HCT116 (cell line): Measurements from ENCODE around the gene ZBTB7C. TPM values are rescaled to one million over a fixed set of nuclear protein-coding genes. Genes with fewer than 3 reads are reported as not detected.

Experiments used
- ATAC-seq: fragments of 200-7000 bp; cut with Tn5 transposase; 2 replicates; pipeline ENCODE4 v1.9.1; 2020; ENCODE audit warnings: mild to moderate bottlenecking, moderate library complexity
- BruUV-seq: library from RNA; stranded (reverse); fragments of 400-500 nt; replicated peaks from 2 replicates; lab custom pipeline; 2021; lab: Mats Ljungman, UMichigan
- CTCF ChIA-PET: fragments of 300-600 bp; sonication (Branson Sonifier 250); formaldehyde crosslinking; loops from one replicate; lab custom pipeline; 2021; ENCODE audit warnings: antibody characterized with exemption; lab: Charles Lee
- POLR2A ChIA-PET: fragments of 300-600, 350-600 bp; sonication (Branson Sonifier 250); formaldehyde crosslinking; loops from one replicate; lab custom pipeline; 2021; ENCODE audit warnings: antibody characterized with exemption; lab: Charles Lee
- RAD21 ChIA-PET, 2 experiments: fragments of 300-600 bp; sonication (Branson Sonifier 250); formaldehyde crosslinking; loops; one replicate each; lab custom pipeline; 2023; ENCODE audit warnings: low total read pairs in 2 of 2; ENCODE audit not compliant: uncharacterized antibody in 2 of 2, unreplicated experiment in 2 of 2, low non-redundant PET in 1 of 2; lab: Charles Lee
- DNase-seq: peaks from one replicate; pipeline ENCODE4 v3.0.0-alpha.2; 2010; ENCODE audit warnings: low read depth, low spot score
- H2AFZ ChIP-seq: fragments of 200-600 bp; shearing (Covaris generic), sonication (generic); 2 replicates; pipeline ENCODE4 v1.6.1; 2017; ENCODE audit warnings: low read depth, mixed run types, mixed read lengths, antibody characterized with exemption, low read length; ENCODE audit not compliant: poor library complexity, severe bottlenecking
- H3K27ac ChIP-seq: 2 replicates; pipeline ENCODE4 v1.5.1; 2012; ENCODE audit warnings: low read depth, low read length
- H3K27me3 ChIP-seq: fragments of 200-600 bp; sonication (generic); 2 replicates; pipeline ENCODE4 v1.6.1; 2016; ENCODE audit warnings: mixed run types, low read length, mixed read lengths; ENCODE audit not compliant: insufficient read depth
- H3K36me3 ChIP-seq, 2 experiments: fragments of 200-500 bp in 1 of 2; fragments of 200-600 bp in 1 of 2; sonication (Bioruptor generic) in 1 of 2; sonication (generic) in 1 of 2; 2 replicates each; pipeline versions ENCODE4 v1.5.1 to v1.6.1; 2014 to 2016; ENCODE audit warnings: low read length in 2 of 2, inconsistent platforms in 1 of 2, mixed read lengths in 1 of 2, mixed run types in 1 of 2; ENCODE audit not compliant: insufficient read depth in 2 of 2, control insufficient read depth in 1 of 2
- H3K4me1 ChIP-seq, 2 experiments: fragments of 200-600 bp in 1 of 2; sonication (generic) in 1 of 2; 2 replicates each; pipeline versions ENCODE4 v1.5.1 to v1.6.1; 2012 to 2017; ENCODE audit warnings: low read length in 2 of 2, inconsistent platforms in 1 of 2, mild to moderate bottlenecking in 1 of 2, mixed read lengths in 1 of 2, mixed run types in 1 of 2, moderate library complexity in 1 of 2; ENCODE audit not compliant: insufficient read depth in 2 of 2, control insufficient read depth in 1 of 2
- H3K4me2 ChIP-seq: fragments of 200-600 bp; sonication (generic); 2 replicates; pipeline ENCODE4 v1.6.1; 2017; ENCODE audit warnings: mixed run types, low read length, mixed read lengths
- H3K4me3 ChIP-seq, 2 experiments: fragments of 200-600 bp in 1 of 2; sonication (generic) in 1 of 2; replicated peaks in 1 of 2; 2 replicates each; pipeline ENCODE4 v1.5.1; 2011 to 2016; ENCODE audit warnings: low read length in 2 of 2, control low read depth in 1 of 2, low read depth in 1 of 2, mild to moderate bottlenecking in 1 of 2, mixed read lengths in 1 of 2, mixed run types in 1 of 2
- H3K79me2 ChIP-seq: fragments of 200-600 bp; sonication (generic); 2 replicates; pipeline ENCODE4 v1.6.1; 2017; ENCODE audit warnings: mild to moderate bottlenecking, mixed run types, low read length, moderate library complexity, mixed read lengths; ENCODE audit not compliant: insufficient read depth
- H3K9ac ChIP-seq: fragments of 200-600 bp; sonication (generic); 2 replicates; pipeline ENCODE4 v1.6.1; 2016; ENCODE audit warnings: low read length, mixed read lengths
- H3K9me2 ChIP-seq: fragments of 200-600 bp; sonication (generic), shearing (Covaris generic); 2 replicates; pipeline ENCODE4 v1.6.1; 2017; ENCODE audit warnings: mixed run types, mild to moderate bottlenecking, moderate library complexity; ENCODE audit not compliant: insufficient read depth
- H3K9me3 ChIP-seq, 2 experiments: fragments of 200-500 bp in 1 of 2; fragments of 200-600 bp in 1 of 2; sonication (Bioruptor generic) in 1 of 2; sonication (generic) in 1 of 2; 2 replicates each; pipeline ENCODE4 v1.6.1; 2014 to 2017; ENCODE audit warnings: low read length in 2 of 2, mixed read lengths in 2 of 2, inconsistent platforms in 1 of 2, low read depth in 1 of 2, mild to moderate bottlenecking in 1 of 2, mixed run types in 1 of 2, moderate library complexity in 1 of 2; ENCODE audit not compliant: control insufficient read depth in 1 of 2, insufficient read depth in 1 of 2
- H4K20me1 ChIP-seq: fragments of 200-600 bp; sonication (generic), shearing (Covaris generic); 2 replicates; pipeline ENCODE4 v1.6.1; 2017; ENCODE audit warnings: mixed run types, mild to moderate bottlenecking, moderate library complexity; ENCODE audit not compliant: insufficient read depth
- CBX3 ChIP-seq: IDR thresholded peaks from 2 replicates; pipeline ENCODE4 v1.6.1; 2012; ENCODE audit warnings: low read depth
- EGR1 ChIP-seq: IDR thresholded peaks from 2 replicates; pipeline ENCODE4 v1.6.1; 2012; ENCODE audit warnings: low read depth
- EZH2 ChIP-seq: fragments of 200-600 bp; sonication (generic); IDR thresholded peaks from 2 replicates; pipeline ENCODE4 v1.6.1; 2017; ENCODE audit warnings: antibody characterized with exemption, mixed run types
- EZH2phosphoT487 ChIP-seq: fragments of 200-600 bp; IDR thresholded peaks from 2 replicates; pipeline ENCODE4 v1.6.1; 2018; ENCODE audit warnings: antibody characterized with exemption, borderline replicate concordance
- JUND ChIP-seq: IDR thresholded peaks from 2 replicates; pipeline ENCODE4 v1.6.1; 2012
- SIN3A ChIP-seq: IDR thresholded peaks from 2 replicates; pipeline ENCODE4 v1.6.1; 2012; ENCODE audit warnings: low read depth
- SP1 ChIP-seq: IDR thresholded peaks from 2 replicates; pipeline ENCODE4 v1.6.1; 2012; ENCODE audit warnings: low read depth
- SRF ChIP-seq: IDR thresholded peaks from 2 replicates; pipeline ENCODE4 v1.6.1; 2012; ENCODE audit warnings: low read depth
- TCF7L2 ChIP-seq: IDR thresholded peaks from 2 replicates; pipeline ENCODE4 v1.7.0; 2011; ENCODE audit warnings: borderline replicate concordance, inconsistent platforms; ENCODE audit not compliant: insufficient read depth, insufficient read length; ENCODE audit errors: extremely low read depth
- YY1 ChIP-seq: IDR thresholded peaks from 2 replicates; pipeline ENCODE4 v1.6.1; 2011; ENCODE audit warnings: low read length, low read depth, moderate library complexity, mild to moderate bottlenecking; ENCODE audit not compliant: insufficient replicate concordance; ENCODE audit errors: extremely low read depth
- ZFX ChIP-seq: fragments of 450-650 bp; IDR thresholded peaks from 2 replicates; pipeline ENCODE4 v1.6.1; 2017
- intact Hi-C: fragments of 100-400 bp; cut with micrococcal nuclease; formaldehyde crosslinking; loops from 2 replicates; pipeline ENCODE4 v1.10.0; 2022
- total RNA-seq: library from RNA; stranded (reverse); gene quantifications from one replicate; pipeline ENCODE4 v1.2.1, GENCODE V29; 2021; ENCODE audit not compliant: unreplicated experiment
- TF ChIP-seq, protein P1 (sequence below), 3 experiments: fragments of 200-600 bp in 1 of 3; sonication (generic) in 1 of 3; IDR thresholded peaks in 2 of 3; conservative IDR thresholded peaks in 1 of 3; 2 replicates each; pipeline ENCODE4 v1.5.1; 2012 to 2017; ENCODE audit warnings: low read depth in 2 of 3, low read length in 2 of 3, antibody characterized with exemption in 1 of 3, borderline replicate concordance in 1 of 3, control low read depth in 1 of 3, mild to moderate bottlenecking in 1 of 3, mixed read lengths in 1 of 3, mixed run types in 1 of 3, moderate library complexity in 1 of 3; ENCODE audit not compliant: insufficient read depth in 1 of 3
- TF ChIP-seq, protein P2 (sequence below): IDR thresholded peaks from 2 replicates; pipeline ENCODE4 v1.6.1; 2012

ZBTB7C gene
- total RNA-seq, 1 experiment from 2014 or later, result 0.37 TPM

DNA sequence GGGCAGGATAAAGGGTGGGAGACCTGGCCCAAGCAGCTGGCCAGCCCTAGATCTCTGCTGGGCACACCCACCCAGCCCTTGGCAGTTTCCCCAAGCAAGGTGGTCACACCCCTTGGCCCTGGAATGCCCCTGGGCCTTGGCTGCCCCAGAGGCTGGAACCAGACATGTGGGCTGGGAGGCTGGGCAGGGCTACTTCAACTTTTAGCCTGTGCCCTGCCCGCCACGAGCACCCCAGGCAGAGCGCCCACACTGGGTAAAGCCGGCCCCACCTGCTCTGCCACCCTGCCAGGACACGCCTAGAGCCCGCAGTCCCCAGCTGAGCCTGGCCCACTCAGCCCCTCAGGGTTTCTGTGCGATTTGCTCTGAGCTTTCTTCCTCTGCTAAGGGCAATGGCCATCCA lies 359.0 kb downstream of the ZBTB7C start:
- ATAC-seq (no peak), DNase-seq (no peak)
- H3K79me2 ChIP-seq, result no peaks in the 10 kb centered on the region
- no peak overlapping the region for H3K4me2 ChIP-seq
- H4K20me1 ChIP-seq, result no peaks in the 10 kb centered on the region
- no peaks in the 10 kb centered on the region for H3K9me3 ChIP-seq
- no peaks in the 10 kb centered on the region for H3K36me3 ChIP-seq
- ChIA-PET POLR2A (no interaction called here), RAD21 (no interaction called here), CTCF (no interaction called here)
- no peak overlapping the region for H3K4me3 ChIP-seq
- intact Hi-C loops, result no loop called here
- no TSS peak for BruUV-seq
- H3K9me2 ChIP-seq, result no peaks in the 10 kb centered on the region
- H2AFZ ChIP-seq, result no peak overlapping the region
- H3K27ac ChIP-seq, result no peak overlapping the region
- peaks cover 0 to 8% of the 10 kb centered on the region in 2 experiments; a peak in 2 of 4 replicates for H3K4me1 ChIP-seq
- peaks cover 26% of the 10 kb centered on the region; the same call in 1 of the 2 replicates for H3K27me3 ChIP-seq
- TF ChIP-seq YY1 (no peak), SIN3A (no peak), CBX3 (no peak), EZH2 (no peak), SP1 (no peak), JUND (no peak), SRF (no peak), EZH2phosphoT487 (no peak), TCF7L2 (no peak), ZFX (no peak), EGR1 (no peak)
- TF ChIP-seq, protein P1, sequence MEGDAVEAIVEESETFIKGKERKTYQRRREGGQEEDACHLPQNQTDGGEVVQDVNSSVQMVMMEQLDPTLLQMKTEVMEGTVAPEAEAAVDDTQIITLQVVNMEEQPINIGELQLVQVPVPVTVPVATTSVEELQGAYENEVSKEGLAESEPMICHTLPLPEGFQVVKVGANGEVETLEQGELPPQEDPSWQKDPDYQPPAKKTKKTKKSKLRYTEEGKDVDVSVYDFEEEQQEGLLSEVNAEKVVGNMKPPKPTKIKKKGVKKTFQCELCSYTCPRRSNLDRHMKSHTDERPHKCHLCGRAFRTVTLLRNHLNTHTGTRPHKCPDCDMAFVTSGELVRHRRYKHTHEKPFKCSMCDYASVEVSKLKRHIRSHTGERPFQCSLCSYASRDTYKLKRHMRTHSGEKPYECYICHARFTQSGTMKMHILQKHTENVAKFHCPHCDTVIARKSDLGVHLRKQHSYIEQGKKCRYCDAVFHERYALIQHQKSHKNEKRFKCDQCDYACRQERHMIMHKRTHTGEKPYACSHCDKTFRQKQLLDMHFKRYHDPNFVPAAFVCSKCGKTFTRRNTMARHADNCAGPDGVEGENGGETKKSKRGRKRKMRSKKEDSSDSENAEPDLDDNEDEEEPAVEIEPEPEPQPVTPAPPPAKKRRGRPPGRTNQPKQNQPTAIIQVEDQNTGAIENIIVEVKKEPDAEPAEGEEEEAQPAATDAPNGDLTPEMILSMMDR (IDR thresholded peaks at IDR 0.05 in 2 of 3, conservative IDR thresholded peaks at IDR 0.05 in 1 of 3; ENCODE audit: borderline replicate concordance in 1 of 3, insufficient read depth in 1 of 3, low read depth in 2 of 3, low read length in 2 of 3), result no peak
- TF ChIP-seq, protein P2, sequence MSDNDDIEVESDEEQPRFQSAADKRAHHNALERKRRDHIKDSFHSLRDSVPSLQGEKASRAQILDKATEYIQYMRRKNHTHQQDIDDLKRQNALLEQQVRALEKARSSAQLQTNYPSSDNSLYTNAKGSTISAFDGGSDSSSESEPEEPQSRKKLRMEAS, result no peak
- H3K9ac ChIP-seq, result no peak overlapping the region
